Psoas muscle (tissue), 8 donors: Measurements from ENCODE around the gene GNAI2. TPM values are rescaled to one million over a fixed set of nuclear protein-coding genes. Genes with fewer than 3 reads are reported as not detected.

ENCODE experiments used
- ATAC-seq, 4 donors: fragments of 200-7000 bp; cut with Tn5 transposase; one replicate each; pipeline ENCODE4 v1.9.1; 2020; ENCODE audit warnings: moderate library complexity in 3 of 4, mild to moderate bottlenecking in 2 of 4
- DNase-seq, 2 donors: peaks; one replicate each; pipeline ENCODE4 v3.0.0-alpha.2; 2020
- H3K27ac ChIP-seq: fragments of 200-600 bp; one replicate; pipeline ENCODE4 v1.8.0; 2022
- H3K27me3 ChIP-seq, 3 donors: fragments of 200-600 bp in 1 of 3; one replicate each; pipeline versions ENCODE4 v1.6.1 to v1.8.0; 2013 to 2022; ENCODE audit warnings: low read length in 2 of 3, mild to moderate bottlenecking in 2 of 3, moderate library complexity in 1 of 3; ENCODE audit not compliant: insufficient read depth in 3 of 3
- H3K36me3 ChIP-seq, 2 donors: fragments of 200-600 bp in 1 of 2; one replicate each; pipeline versions ENCODE4 v1.6.1 to v1.8.0; 2013 to 2022; ENCODE audit warnings: low read depth in 1 of 2, mild to moderate bottlenecking in 1 of 2, moderate library complexity in 1 of 2; ENCODE audit not compliant: insufficient read depth in 1 of 2
- H3K4me1 ChIP-seq: fragments of 200-600 bp; one replicate; pipeline ENCODE4 v1.8.0; 2022
- H3K4me3 ChIP-seq: fragments of 200-600 bp; one replicate; pipeline ENCODE4 v1.8.0; 2022; ENCODE audit warnings: mild to moderate bottlenecking
- H3K9me3 ChIP-seq: fragments of 200-600 bp; one replicate; pipeline ENCODE4 v1.8.0; 2022
- WGBS, 3 donors: extraction: QIAGEN DNeasy Blood & Tissue Kit; methylation state at CpG; one replicate each; pipeline versions ENCODE4 v1.1.6 to v1.1.7; 2013; 5-methylcytosine and 5-hydroxymethylcytosine counted together
- intact Hi-C, 2 donors: fragments of 100-400 bp; cut with DNase I; formaldehyde crosslinking; loops; one replicate each; pipeline versions ENCODE4 v1.11.0 to v1.14.2; 2022
- polyA plus RNA-seq, 3 donors: library from polyadenylated mRNA; stranded (reverse); fragments of 200-250 nt; gene quantifications; one replicate each; pipeline ENCODE4 v1.2.3, GENCODE V29; 2013
- total RNA-seq, 4 donors: library from RNA; stranded (reverse); fragmentation: NEBNext Ultra II Directional in 2 of 4; extraction: Animal tissue kit (Norgen Biotek cat#: 25700) in 2 of 4; gene quantifications; one replicate each; pipeline versions ENCODE4 v1.2.1 to v1.2.4, GENCODE V29; 2021 to 2023
- TF ChIP-seq, protein P1 (sequence below): fragments of 200-600 bp; IDR thresholded peaks from one replicate; pipeline ENCODE4 v1.8.0; 2022; ENCODE audit warnings: antibody characterized with exemption
- donor health status: healthy with polysubstance abuse.
- donor health status: DM: no; HTN: no; CAD: no; lungs with moderate emphysema.
- donor health status: Bipolar disorder and iron deficiency.
- donor health status: healthy.
- donor health status: DM: yes; HTN: yes; CAD: no.
- donor health status: DM: no; HTN: no; CAD: no.
- donor health status: DM: no; HTN: no; CAD: no.
- donor health status: DM: yes; HTN: yes; CAD: no.

GNAI2 gene
- total and polyA plus RNA-seq, 7 donors: 39.4 to 93.9 (median 57.6) TPM

DNA sequence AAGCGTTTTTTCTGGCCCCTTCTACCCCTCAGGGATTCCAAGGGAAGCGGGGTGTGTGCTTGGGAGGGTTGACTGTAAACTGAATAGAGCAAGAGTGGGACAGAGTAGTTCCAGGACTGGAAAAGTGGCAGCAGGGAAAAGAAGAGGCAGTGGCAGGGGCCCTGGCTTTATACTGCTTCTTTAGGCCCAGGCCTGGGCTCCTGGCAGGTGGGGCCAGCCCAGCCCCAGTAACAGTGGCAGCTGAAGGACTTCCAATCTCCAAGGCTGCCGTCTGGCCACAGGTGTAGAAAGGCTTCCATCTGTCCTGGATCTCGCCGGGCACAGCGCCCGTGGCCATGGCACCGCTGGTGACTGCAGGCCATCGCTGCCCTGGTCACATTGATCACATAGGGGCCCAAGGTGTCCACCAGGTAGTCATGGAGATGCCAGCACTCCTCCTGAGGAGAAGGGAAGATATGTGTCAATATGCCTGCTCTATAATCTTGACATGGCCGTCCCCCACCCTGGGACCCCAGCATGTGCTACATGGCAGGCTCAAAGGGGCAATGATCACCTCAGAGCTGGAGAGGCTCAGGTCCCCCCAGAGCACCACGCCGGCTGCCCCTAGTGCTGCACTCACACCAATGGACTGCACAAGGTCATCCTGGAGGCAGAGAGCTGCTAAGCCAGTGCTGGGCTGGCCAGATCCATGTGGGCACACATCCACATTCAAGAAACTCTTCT lies 57.2 kb downstream of the GNAI2 start:
- ATAC-seq: peak in 1 of 4 donors; percentile 1
- TF ChIP-seq, protein P1, sequence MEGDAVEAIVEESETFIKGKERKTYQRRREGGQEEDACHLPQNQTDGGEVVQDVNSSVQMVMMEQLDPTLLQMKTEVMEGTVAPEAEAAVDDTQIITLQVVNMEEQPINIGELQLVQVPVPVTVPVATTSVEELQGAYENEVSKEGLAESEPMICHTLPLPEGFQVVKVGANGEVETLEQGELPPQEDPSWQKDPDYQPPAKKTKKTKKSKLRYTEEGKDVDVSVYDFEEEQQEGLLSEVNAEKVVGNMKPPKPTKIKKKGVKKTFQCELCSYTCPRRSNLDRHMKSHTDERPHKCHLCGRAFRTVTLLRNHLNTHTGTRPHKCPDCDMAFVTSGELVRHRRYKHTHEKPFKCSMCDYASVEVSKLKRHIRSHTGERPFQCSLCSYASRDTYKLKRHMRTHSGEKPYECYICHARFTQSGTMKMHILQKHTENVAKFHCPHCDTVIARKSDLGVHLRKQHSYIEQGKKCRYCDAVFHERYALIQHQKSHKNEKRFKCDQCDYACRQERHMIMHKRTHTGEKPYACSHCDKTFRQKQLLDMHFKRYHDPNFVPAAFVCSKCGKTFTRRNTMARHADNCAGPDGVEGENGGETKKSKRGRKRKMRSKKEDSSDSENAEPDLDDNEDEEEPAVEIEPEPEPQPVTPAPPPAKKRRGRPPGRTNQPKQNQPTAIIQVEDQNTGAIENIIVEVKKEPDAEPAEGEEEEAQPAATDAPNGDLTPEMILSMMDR: no peak
- Histone ChIP-seq H3K36me3 (peaks cover 5 to 31% of the 10 kb centered on the region in 2 donors), H3K4me1 (peaks cover 24% of the 10 kb centered on the region), H3K9me3 (no peaks in the 10 kb centered on the region), H3K27me3 (no peaks in the 10 kb centered on the region), H3K4me3 (peak overlapping the region; percentile 96), H3K27ac (peak overlapping the region; percentile 99)
- intact Hi-C loops: no loop called here
- DNase-seq: no peak
- 49 to 57% (median 50%) methylated on average over 12 of the region's 12 CpGs for WGBS, 3 donors

DNA sequence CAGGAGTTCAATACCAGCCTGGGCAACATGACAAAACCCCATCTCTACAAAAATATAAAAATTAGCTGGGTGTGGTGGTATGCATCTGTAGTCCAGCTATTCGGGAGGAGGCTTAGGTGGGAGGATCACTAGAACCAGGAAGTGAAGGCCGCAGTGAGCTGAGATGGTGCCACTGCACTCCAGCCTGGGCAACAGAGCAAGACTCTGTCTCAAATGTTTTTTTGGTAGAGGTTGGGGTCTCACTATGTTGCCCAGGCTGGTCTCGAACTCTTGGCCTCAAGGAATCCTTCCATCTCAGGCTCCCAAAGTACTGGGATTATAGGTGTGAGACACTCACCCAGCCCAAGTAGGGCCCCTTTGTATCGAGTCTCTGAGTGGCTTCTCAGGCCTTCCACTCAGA lies 58.1 kb downstream of the GNAI2 start:
- Histone ChIP-seq H3K36me3 (peaks cover 4 to 23% of the 10 kb centered on the region in 2 donors), H3K4me1 (peaks cover 30% of the 10 kb centered on the region), H3K9me3 (no peaks in the 10 kb centered on the region), H3K4me3 (no peak overlapping the region), H3K27me3 (no peaks in the 10 kb centered on the region), H3K27ac (peak overlapping the region; percentile 99)
- TF ChIP-seq, protein P1: no peak
- DNase-seq (no peak), ATAC-seq (no peak)
- intact Hi-C loops: no loop called here
- WGBS, 3 donors: 85 to 89% (median 87%) methylated on average over 4 of the region's 4 CpGs

DNA sequence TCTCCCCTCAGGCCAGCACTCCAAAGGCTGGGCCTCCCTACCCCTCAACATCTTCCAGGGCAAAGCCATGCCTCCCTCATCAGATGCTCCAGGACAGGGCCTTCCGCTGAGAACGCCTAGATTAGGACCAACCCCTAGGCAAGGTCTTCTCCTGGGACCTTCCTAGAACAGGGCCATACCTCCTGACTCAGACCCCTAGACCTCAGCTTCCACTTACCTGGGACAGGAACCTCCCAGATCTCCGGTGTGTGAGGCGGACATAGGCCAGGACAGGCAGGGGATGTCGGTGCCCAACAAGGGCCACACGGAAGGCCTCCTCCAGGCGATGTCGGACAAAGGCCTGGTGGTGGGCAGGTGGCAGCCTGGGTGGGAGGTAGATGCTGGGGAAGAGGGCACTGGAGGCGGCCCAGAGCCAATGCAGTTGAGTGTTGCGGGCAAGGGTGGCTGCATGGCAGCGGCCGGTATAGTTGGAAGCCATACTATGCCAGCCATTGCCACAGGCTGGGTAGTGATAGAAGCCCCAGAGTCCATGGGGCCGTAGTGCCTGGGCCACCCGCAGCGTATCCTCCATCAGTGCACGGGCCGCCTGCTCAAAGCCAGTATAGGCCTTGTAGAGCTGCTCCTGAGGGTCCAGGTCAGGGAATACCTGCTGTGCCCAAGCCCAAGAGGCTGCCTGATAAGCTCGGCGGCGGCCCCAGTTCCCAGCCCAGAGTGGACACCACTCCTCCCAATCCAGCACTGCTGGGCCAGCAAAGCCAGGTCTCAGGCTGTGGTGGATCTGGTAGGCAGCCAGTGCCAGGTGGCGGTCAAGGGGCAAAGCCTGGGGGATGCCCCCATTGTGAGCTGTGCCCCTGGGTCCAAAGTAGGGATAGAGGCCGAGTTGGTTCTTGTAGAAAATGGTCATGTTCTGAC lies 58.7 kb downstream of the GNAI2 start:
- WGBS, 3 donors: 86 to 93% (median 91%) methylated on average over 22 of the region's 22 CpGs
- Histone ChIP-seq H3K4me3 (no peak overlapping the region), H3K9me3 (no peaks in the 10 kb centered on the region), H3K27ac (no peak overlapping the region), H3K27me3 (no peaks in the 10 kb centered on the region), H3K4me1 (peaks cover 31% of the 10 kb centered on the region), H3K36me3 (peaks cover 4 to 16% of the 10 kb centered on the region in 2 donors)
- DNase-seq (no peak), ATAC-seq (no peak)
- intact Hi-C loops: no loop called here
- TF ChIP-seq, protein P1: no peak

DNA sequence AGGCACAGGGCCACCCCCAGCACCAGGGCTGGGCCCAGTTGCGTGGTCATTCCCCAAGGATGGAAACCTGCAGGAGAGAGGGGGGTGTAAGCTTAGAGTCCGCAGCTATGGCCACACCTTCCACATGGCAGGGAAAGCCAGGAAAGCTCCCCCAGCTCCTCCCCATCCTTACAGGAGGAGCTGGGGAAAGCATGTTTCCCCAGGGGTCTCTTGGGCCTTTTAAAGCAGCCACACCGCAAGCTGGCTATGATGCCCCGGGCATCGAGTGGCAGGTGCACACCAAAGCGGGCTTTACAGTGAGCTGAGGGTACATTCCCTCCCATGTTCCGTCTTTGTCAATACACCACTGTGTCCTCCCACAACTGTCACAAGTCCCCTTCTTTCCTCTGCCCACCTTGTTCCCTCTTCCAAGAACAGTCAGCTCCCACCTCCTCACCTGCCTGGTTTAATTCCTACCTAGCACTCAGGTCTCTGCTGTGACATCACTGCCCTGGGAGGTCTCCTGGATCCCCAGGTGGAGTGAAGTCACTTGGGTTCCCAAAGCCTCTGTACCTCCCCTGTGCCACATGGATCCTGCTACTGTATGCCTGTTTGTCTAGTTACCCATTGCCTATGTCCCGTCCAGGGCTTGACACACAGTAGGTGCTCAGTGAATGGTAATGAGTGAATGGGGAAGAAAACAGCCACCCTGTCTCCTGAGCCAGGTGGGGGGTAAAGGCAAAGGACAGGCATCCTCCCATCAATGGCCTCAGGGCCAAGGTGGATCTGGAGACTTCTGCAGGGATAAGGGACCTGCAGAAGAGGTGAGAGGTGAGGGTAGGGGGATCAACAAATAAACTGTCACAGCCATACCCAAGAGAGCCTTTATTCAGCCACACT lies 59.8 kb downstream of the GNAI2 start:
- TF ChIP-seq, protein P1: no peak
- ATAC-seq (no peak), DNase-seq (no peak)
- Histone ChIP-seq H3K4me1 (peaks cover 38% of the 10 kb centered on the region), H3K36me3 (peaks cover 0 to 6% of the 10 kb centered on the region in 2 donors), H3K9me3 (no peaks in the 10 kb centered on the region), H3K27me3 (no peaks in the 10 kb centered on the region), H3K4me3 (no peak overlapping the region), H3K27ac (no peak overlapping the region)
- 79 to 81% (median 81%) methylated on average over 8 of the region's 8 CpGs for WGBS, 3 donors
- intact Hi-C loops: no loop called here
